GM13976 (cell line): ENCODE results near the gene CINP.
A peak's percentile ranks its signal among the peaks of the same experiment; 100 is the strongest.

ENCODE experiments used
- DNase-seq: peaks from one replicate; pipeline ENCODE4 v3.0.0; 2012; ENCODE audit warnings: low spot score
- CTCF ChIP-seq: IDR thresholded peaks from 2 replicates; pipeline ENCODE4 v1.5.1; 2012; ENCODE audit warnings: borderline replicate concordance, mild to moderate bottlenecking; ENCODE audit not compliant: insufficient read depth; ENCODE audit errors: extremely low read depth, missing control alignments, control extremely low read depth
- in situ Hi-C: fragments of 300-500 bp; cut with MboI; formaldehyde crosslinking; loops from one replicate; pipeline ENCODE4 v1.12.0; 2022; ENCODE audit warnings: low sequenced_read_pairs, mixed read lengths, inconsistent platforms; ENCODE audit not compliant: unreplicated experiment

The CINP gene

GRCh38 chr14:102326583-102326982, 36.1 kb downstream of the CINP start:
- no peak for TF ChIP-seq CTCF
- DNase-seq = no peak
- in situ Hi-C loops = no loop called here

- no peak for TF ChIP-seq CTCF
- in situ Hi-C loops = no loop called here
- DNase-seq = no peak
Observed at GRCh38 chr14:102325791-102326345, 36.8 kb downstream of the CINP start.

GRCh38 chr14:102323102-102323501, 39.6 kb downstream of the CINP start:
- DNase-seq = no peak
- in situ Hi-C loops = no loop called here
- peak; percentile 41 for TF ChIP-seq CTCF

GRCh38 chr14:102321456-102322422, 41.0 kb downstream of the CINP start:
- no peak for DNase-seq
- TF ChIP-seq CTCF = no peak
- in situ Hi-C loops = no loop called here

- no peak for TF ChIP-seq CTCF
- DNase-seq = no peak
- in situ Hi-C loops = no loop called here
Observed at GRCh38 chr14:102320671-102321455, 41.8 kb downstream of the CINP start.

GRCh38 chr14:102320033-102320660, 42.5 kb downstream of the CINP start:
- in situ Hi-C loops = no loop called here
- TF ChIP-seq CTCF = no peak
- DNase-seq = peak; percentile 61
